ENCODE results near the gene EEIG1.

GRCh38 chr9:128009639-128010038 lies 28.9 kb upstream of the EEIG1 start:
- TF ChIP-seq, protein P1, sequence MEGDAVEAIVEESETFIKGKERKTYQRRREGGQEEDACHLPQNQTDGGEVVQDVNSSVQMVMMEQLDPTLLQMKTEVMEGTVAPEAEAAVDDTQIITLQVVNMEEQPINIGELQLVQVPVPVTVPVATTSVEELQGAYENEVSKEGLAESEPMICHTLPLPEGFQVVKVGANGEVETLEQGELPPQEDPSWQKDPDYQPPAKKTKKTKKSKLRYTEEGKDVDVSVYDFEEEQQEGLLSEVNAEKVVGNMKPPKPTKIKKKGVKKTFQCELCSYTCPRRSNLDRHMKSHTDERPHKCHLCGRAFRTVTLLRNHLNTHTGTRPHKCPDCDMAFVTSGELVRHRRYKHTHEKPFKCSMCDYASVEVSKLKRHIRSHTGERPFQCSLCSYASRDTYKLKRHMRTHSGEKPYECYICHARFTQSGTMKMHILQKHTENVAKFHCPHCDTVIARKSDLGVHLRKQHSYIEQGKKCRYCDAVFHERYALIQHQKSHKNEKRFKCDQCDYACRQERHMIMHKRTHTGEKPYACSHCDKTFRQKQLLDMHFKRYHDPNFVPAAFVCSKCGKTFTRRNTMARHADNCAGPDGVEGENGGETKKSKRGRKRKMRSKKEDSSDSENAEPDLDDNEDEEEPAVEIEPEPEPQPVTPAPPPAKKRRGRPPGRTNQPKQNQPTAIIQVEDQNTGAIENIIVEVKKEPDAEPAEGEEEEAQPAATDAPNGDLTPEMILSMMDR (IDR thresholded peaks at IDR 0.05; ENCODE audit: insufficient read depth, low read length, poor library complexity, severe bottlenecking), result no peak
- TF ChIP-seq EZH2phosphoT487 (conservative IDR thresholded peaks at IDR 0.05; ENCODE audit: low read length), result no peak

Measured in SU-DHL-6 (cell line).